ENCODE measurements around the gene EPDR1.

- TF ChIP-seq CTCF (IDR thresholded peaks at IDR 0.05) (no peak), POLR2A (IDR thresholded peaks at IDR 0.05) (no peak), EP300 (IDR thresholded peaks at IDR 0.05) (no peak), POLR2AphosphoS5 (IDR thresholded peaks at IDR 0.05) (no peak)
Observed at GRCh38 chr7:37947138-37947940, 26.9 kb downstream of the EPDR1 start.
